ENCODE measurements around the gene KRTAP10-2.
A peak's percentile ranks its signal among the peaks of the same experiment; 100 is the strongest.

KRTAP10-2 gene

GRCh38 chr21:44514218-44514520 is 37.1 kb downstream of the KRTAP10-2 start (continued):
- TF ChIP-seq ZNF692 (tag by site-specific recombination; IDR thresholded peaks at IDR 0.05): no peak
- no peak for TF ChIP-seq ZNF571 (tag by site-specific recombination; IDR thresholded peaks at IDR 0.05)
- TF ChIP-seq ZBTB7A (tag by site-specific recombination; IDR thresholded peaks at IDR 0.05; ENCODE audit: low read depth): no peak

GRCh38 chr21:44513389-44514217 is 37.7 kb downstream of the KRTAP10-2 start:
- no peaks in the 10 kb centered on the region; the same call in 1 of the 2 replicates for H3K4me1 ChIP-seq (ENCODE audit: control insufficient read depth, insufficient read depth, low read length)
- TF ChIP-seq ZSCAN4 (tag by site-specific recombination; IDR thresholded peaks at IDR 0.05) (no peak), PRDM10 (tag by site-specific recombination; IDR thresholded peaks at IDR 0.05) (peak; percentile 13; the same call in 1 of the 2 replicates), ZNF518A (tag by site-specific recombination; conservative IDR thresholded peaks at IDR 0.05; ENCODE audit: low read depth) (no peak), TRIM28 (IDR thresholded peaks at IDR 0.05; ENCODE audit: borderline replicate concordance, low read length) (no peak)
- no peaks in the 10 kb centered on the region for H3K36me3 ChIP-seq (ENCODE audit: control insufficient read depth in 2 of 2, insufficient read depth in 1 of 2, low read length in 2 of 2)
- ChIA-PET CTCF (interaction anchor here (0.6 kb wide), 1 partner anchor 229 kb away, joined by 3 read pairs; no protein-coding TSS in a partner anchor), POLR2A (no interaction called here)
- no peaks in the 10 kb centered on the region for H3K9me3 ChIP-seq (ENCODE audit: control insufficient read depth, insufficient read depth, low read depth, low read length)
- H3K27ac ChIP-seq (ENCODE audit: extremely low read depth, low read depth, low read length): no peak overlapping the region
- no peak overlapping the region for H3K4me3 ChIP-seq (ENCODE audit: low read depth, low read length)

- Histone ChIP-seq H3K36me3 (ENCODE audit: control insufficient read depth in 2 of 2, insufficient read depth in 1 of 2, low read length in 2 of 2) (no peaks in the 10 kb centered on the region), H3K27ac (ENCODE audit: extremely low read depth, low read depth, low read length) (no peak overlapping the region), H3K9me3 (ENCODE audit: control insufficient read depth, insufficient read depth, low read depth, low read length) (no peaks in the 10 kb centered on the region), H3K4me1 (ENCODE audit: control insufficient read depth, insufficient read depth, low read length) (no peaks in the 10 kb centered on the region; the same call in 1 of the 2 replicates), H3K4me3 (ENCODE audit: low read depth, low read length) (no peak overlapping the region)
- ChIA-PET POLR2A (no interaction called here), CTCF (interaction anchor here (3.7 kb wide), 1 partner anchor 281 kb away, joined by 43 read pairs; no protein-coding TSS in a partner anchor)
- TF ChIP-seq ZNF571 (tag by site-specific recombination; IDR thresholded peaks at IDR 0.05) (no peak), ZNF791 (tag by site-specific recombination; IDR thresholded peaks at IDR 0.05) (no peak), MZF1 (tag by site-specific recombination; IDR thresholded peaks at IDR 0.05; ENCODE audit: borderline replicate concordance) (no peak), ZNF544 (tag by site-specific recombination; IDR thresholded peaks at IDR 0.05) (no peak), ZNF350 (tag by site-specific recombination; IDR thresholded peaks at IDR 0.05) (no peak), ZBTB20 (tag by site-specific recombination; IDR thresholded peaks at IDR 0.05) (no peak), ZNF692 (tag by site-specific recombination; IDR thresholded peaks at IDR 0.05) (no peak), ZSCAN18 (tag by site-specific recombination; IDR thresholded peaks at IDR 0.05) (no peak), ZBTB48 (tag by site-specific recombination; IDR thresholded peaks at IDR 0.05) (no peak)
Measured at GRCh38 chr21:44512496-44513388, 38.6 kb downstream of the KRTAP10-2 start.

Data from HEK293 (cell line).